Body of pancreas (tissue), 4 donors: Measurements from ENCODE around the gene TFDP1. TPM values are rescaled to one million over a fixed set of nuclear protein-coding genes. Genes with fewer than 3 reads are reported as not detected.
A peak's percentile ranks its signal among the peaks of the same experiment; 100 is the strongest.

Source experiments
- ATAC-seq: fragments of 150-250 bp; one replicate; pipeline ENCODE4 v1.9.1; 2016
- DNase-seq, 4 donors: peaks; one replicate each; pipeline ENCODE4 v3.0.0-alpha.2; 2019
- H3K27ac ChIP-seq, 4 donors: fragments of 200-600 bp; sonication (generic); 1 replicate in 3 of 4; 2 replicates in 1 of 4; pipeline versions ENCODE4 v1.5.1 to v1.6.1; 2016 to 2019; ENCODE audit warnings: mild to moderate bottlenecking in 1 of 4, mixed read lengths in 1 of 4, moderate library complexity in 1 of 4
- H3K27me3 ChIP-seq, 2 donors: fragments of 200-600 bp; sonication (generic); one replicate each; pipeline ENCODE4 v1.6.0; 2016; ENCODE audit warnings: mild to moderate bottlenecking in 1 of 2
- H3K36me3 ChIP-seq, 2 donors: fragments of 200-600 bp; sonication (generic); replicated peaks in 1 of 2; 2 replicates each; pipeline ENCODE4 v1.5.1; 2016; ENCODE audit warnings: low read depth in 2 of 2; ENCODE audit not compliant: insufficient read depth in 1 of 2
- H3K4me1 ChIP-seq: fragments of 200-600 bp; sonication (generic); one replicate; pipeline ENCODE4 v1.6.0; 2016
- H3K4me3 ChIP-seq, 2 donors: fragments of 200-600 bp; sonication (generic); 1 replicate in 1 of 2; 2 replicates in 1 of 2; pipeline ENCODE4 v1.5.1; 2016 to 2019
- H3K9me3 ChIP-seq, 3 donors: fragments of 200-600 bp; sonication (generic); 1 replicate in 2 of 3; 2 replicates in 1 of 3; pipeline ENCODE4 v1.5.1; 2016
- CTCF ChIP-seq, 7 experiments: fragments of 450-650 bp in 4 of 7; fragments of 200-600 bp in 3 of 7; sonication (generic) in 3 of 7; IDR thresholded peaks; one replicate each; pipeline ENCODE4 v1.5.1; 2016 to 2019; ENCODE audit warnings: antibody characterized with exemption in 7 of 7
- POLR2A ChIP-seq, 3 donors: fragments of 450-650 bp; IDR thresholded peaks; one replicate each; pipeline ENCODE4 v1.6.1; 2016; ENCODE audit warnings: antibody characterized with exemption in 3 of 3, mild to moderate bottlenecking in 2 of 3
- WGBS, 2 donors: methylation state at CpG; one replicate each; pipeline ENCODE4 v1.1.5; 2017; 5-methylcytosine and 5-hydroxymethylcytosine counted together
- intact Hi-C: fragments of 100-400 bp; cut with DNase I; formaldehyde crosslinking; loops from one replicate; pipeline ENCODE4 v1.15.1; 2023
- total RNA-seq, 2 donors: library from RNA; depleted of rRNA; stranded (reverse); fragments of >200 nt; gene quantifications; one replicate each; pipeline ENCODE4 v1.1.0, GENCODE V29; 2016

TFDP1 gene
- total RNA-seq, 2 donors from 2014 or later, result 16.5 to 22.8 TPM

- DNase-seq, result peak in 1 of 4 donors; percentile 6
- H3K27ac ChIP-seq, result no peak overlapping the region
- ATAC-seq, result no peak
- peaks cover 8% of the 10 kb centered on the region for H3K4me1 ChIP-seq
- no peaks in the 10 kb centered on the region for H3K27me3 ChIP-seq
- no peak overlapping the region for H3K4me3 ChIP-seq
- H3K36me3 ChIP-seq, result no peaks in the 10 kb centered on the region
- TF ChIP-seq POLR2A (IDR thresholded peaks at IDR 0.05), result no peak
- TF ChIP-seq CTCF (IDR thresholded peaks at IDR 0.05), result no peak
- 74 to 79% methylated on average over 13 of the region's 13 CpGs for WGBS, 2 donors
- intact Hi-C loops, result no loop called here
- no peaks in the 10 kb centered on the region for H3K9me3 ChIP-seq
These were observed 84.7 kb downstream of the TFDP1 start for GRCh38 chr13:113669231-113669754.

DNA sequence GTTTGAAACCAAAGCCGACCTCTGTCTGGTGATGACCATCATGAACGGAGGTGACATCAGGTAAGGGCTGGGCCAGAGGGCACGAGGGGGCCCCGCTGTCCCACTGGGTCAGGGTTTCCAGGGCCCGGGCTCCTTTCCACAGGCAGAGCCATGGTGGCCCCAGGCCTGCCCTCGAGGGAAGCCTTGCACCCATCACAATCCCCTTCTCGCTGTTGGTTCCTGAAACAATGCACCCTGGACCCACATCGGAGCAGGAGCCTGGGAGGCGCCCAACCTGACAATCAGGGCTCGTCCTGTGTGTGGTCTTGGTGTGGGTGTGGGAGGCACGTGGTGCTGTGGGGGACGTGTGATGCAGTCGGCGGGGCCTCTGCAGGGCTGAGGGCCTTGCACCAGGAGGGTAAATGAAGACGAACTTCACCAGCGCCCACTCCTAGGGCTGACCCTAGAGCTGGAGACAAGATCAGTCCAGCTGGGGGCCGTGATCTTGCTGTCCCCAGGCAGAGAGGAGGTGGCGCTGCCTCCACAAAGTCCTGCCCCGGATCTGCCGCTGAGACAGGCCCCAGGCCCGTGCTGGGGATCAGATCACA is 85.3 kb downstream of the TFDP1 start:
- intact Hi-C loops, result no loop called here
- 80 to 88% methylated on average over 15 to 21 of the region's 21 CpGs for WGBS, 2 donors
- Histone ChIP-seq H3K27me3 (no peaks in the 10 kb centered on the region), H3K4me3 (no peak overlapping the region), H3K4me1 (peaks cover 4% of the 10 kb centered on the region), H3K27ac (no peak overlapping the region), H3K36me3 (no peaks in the 10 kb centered on the region), H3K9me3 (no peaks in the 10 kb centered on the region)
- TF ChIP-seq POLR2A (IDR thresholded peaks at IDR 0.05) (no peak), CTCF (IDR thresholded peaks at IDR 0.05) (no peak)
- DNase-seq, result peak in 2 of 4 donors; percentile 4 to 7
- no peak for ATAC-seq

GRCh38 chr13:113670541-113670940 is 86.0 kb downstream of the TFDP1 start:
- peak in 2 of 4 donors; percentile 4 for DNase-seq
- Histone ChIP-seq H3K27me3 (no peaks in the 10 kb centered on the region), H3K4me1 (no peaks in the 10 kb centered on the region), H3K27ac (no peak overlapping the region), H3K36me3 (no peaks in the 10 kb centered on the region), H3K9me3 (no peaks in the 10 kb centered on the region), H3K4me3 (no peak overlapping the region)
- intact Hi-C loops, result no loop called here
- no peak for ATAC-seq
- WGBS, 2 donors, result 87 to 88% methylated on average over 14 to 19 of the region's 19 CpGs
- TF ChIP-seq CTCF (IDR thresholded peaks at IDR 0.05) (no peak), POLR2A (IDR thresholded peaks at IDR 0.05) (no peak)

DNA sequence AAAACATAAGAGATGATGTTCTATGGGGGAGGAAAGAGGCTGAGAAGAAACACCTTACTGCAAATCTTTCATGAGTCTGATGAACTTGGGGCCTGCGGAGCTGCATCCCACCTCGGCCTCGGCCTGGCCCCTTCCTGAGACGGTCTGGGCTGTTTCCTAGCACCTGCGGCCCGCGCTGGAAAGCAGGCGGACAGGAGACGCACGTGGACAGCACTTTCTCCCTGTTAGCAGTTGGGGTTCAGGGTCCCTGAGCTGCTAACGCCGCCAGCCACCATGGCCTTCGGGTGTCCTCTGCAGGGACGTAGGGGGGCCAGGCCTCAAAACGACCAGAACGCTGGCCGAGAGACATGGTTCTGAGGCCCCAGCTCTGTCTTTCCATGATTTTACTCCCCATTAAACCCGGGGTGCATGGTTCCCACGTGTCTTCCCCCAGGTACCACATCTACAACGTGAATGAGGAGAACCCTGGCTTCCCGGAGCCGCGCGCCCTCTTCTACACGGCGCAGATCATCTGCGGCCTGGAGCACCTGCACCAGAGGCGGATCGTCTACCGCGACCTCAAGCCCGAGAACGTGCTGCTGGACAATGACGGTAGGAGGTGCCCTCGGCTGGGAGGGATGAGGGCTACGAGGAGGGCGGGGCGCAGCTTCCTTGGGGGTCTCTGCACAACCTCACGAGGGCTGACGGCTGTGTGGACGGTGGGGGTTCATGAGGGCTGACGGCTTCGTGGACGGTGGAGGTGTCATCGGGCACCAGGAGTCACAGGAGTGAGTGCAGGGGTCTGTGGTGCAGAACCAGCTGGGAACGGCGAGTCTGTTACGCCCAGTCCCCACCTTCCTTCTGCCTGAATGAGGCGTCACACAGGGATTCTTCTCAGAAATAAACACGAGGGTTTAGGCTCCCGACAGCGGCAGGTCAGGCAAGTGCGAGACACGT is 86.8 kb downstream of the TFDP1 start:
- Histone ChIP-seq H3K27ac (no peak overlapping the region), H3K4me3 (no peak overlapping the region), H3K9me3 (no peaks in the 10 kb centered on the region), H3K4me1 (no peaks in the 10 kb centered on the region), H3K27me3 (no peaks in the 10 kb centered on the region), H3K36me3 (no peaks in the 10 kb centered on the region)
- intact Hi-C loops, result no loop called here
- ATAC-seq (no peak), DNase-seq (peak in 2 of 4 donors; percentile 3 to 6)
- TF ChIP-seq CTCF (IDR thresholded peaks at IDR 0.05), result no peak
- no peak for TF ChIP-seq POLR2A (IDR thresholded peaks at IDR 0.05)
- WGBS, 2 donors, result 92% methylated on average over 54 of the region's 54 CpGs
